GM21786 (cell line): ENCODE results near the gene MYNN.

Source experiments
- ATAC-seq: cut with Tn5 transposase; IDR thresholded peaks from one replicate; pipeline ENCODE4 v1.9.1; 2021; ENCODE audit not compliant: unreplicated experiment

Gene MYNN

GRCh38 chr3:169822983-169823382 is 49.8 kb downstream of the MYNN start:
- no peak for ATAC-seq

DNA sequence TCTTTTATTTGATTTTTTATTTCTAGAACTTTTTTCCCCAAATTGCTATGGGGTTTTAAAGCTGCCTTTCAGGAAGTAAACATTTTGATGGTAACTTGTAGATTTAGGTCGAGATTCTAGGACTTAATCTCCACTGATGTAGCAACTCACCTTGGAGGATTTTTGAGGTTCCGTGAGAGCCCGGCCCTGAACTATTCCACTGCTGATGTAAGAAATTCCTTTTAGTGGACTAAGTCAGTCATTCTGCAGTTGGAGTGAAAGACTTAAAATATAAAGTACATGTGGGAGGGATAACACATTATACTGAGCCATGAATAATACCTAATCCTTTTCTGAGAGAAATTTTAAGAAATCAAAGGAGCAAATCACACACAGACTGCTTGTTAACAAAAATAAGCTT is 52.1 kb downstream of the MYNN start:
- no peak for ATAC-seq

DNA sequence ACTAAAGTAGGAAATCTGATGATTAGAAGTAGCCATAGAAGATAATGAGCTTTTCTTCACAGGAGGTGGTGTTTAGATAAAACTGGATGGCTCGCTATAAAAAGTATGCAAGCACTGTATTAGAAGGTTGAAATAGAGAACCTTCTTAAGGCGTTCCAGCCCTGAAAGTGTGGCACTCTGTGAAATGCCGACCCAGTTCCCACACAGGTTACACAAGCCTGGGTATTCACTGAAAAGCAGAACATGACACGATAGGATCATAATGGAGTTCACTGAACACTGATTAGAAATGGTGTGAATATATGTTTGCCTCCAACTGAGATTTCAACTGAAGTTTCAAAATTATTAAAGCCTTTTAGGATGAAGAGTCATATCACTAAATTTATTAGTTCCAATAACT is 54.5 kb downstream of the MYNN start:
- ATAC-seq, result no peak

GRCh38 chr3:169835533-169835932 is 62.3 kb downstream of the MYNN start:
- peak; percentile 16 for ATAC-seq

- ATAC-seq, result peak; percentile 91
Observed at GRCh38 chr3:169836078-169836941, 63.1 kb downstream of the MYNN start.

- ATAC-seq, result no peak
Observed at GRCh38 chr3:169836942-169837275, 63.7 kb downstream of the MYNN start.

- ATAC-seq, result no peak
Observed at GRCh38 chr3:169838511-169839030, 65.4 kb downstream of the MYNN start.
